ENCODE results near the gene MAP1S. TPM values are rescaled to one million over a fixed set of nuclear protein-coding genes. Genes with fewer than 3 reads are reported as not detected.

Gene MAP1S
- total and polyA plus RNA-seq, 2 of the 13 experiments (the other 11 are each of a cell fraction or from before 2014, with no cell fraction given), result 3.8 to 7.3 TPM

- TF ChIP-seq ARID3A (IDR thresholded peaks at IDR 0.05; ENCODE audit: low read depth, low read length), result no peak
- TF ChIP-seq ZNF766 (CRISPR knock-in tag; IDR thresholded peaks at IDR 0.05; ENCODE audit: borderline replicate concordance), result peak; percentile 61; the same call in 1 of the 2 replicates
- TF ChIP-seq MAFG (CRISPR knock-in tag; IDR thresholded peaks at IDR 0.05), result no peak
- TF ChIP-seq SIX4 (CRISPR knock-in tag; IDR thresholded peaks at IDR 0.05), result no peak
- peak; percentile 76 for TF ChIP-seq PAXIP1 (CRISPR knock-in tag; conservative IDR thresholded peaks at IDR 0.05)
- TF ChIP-seq, protein P1, sequence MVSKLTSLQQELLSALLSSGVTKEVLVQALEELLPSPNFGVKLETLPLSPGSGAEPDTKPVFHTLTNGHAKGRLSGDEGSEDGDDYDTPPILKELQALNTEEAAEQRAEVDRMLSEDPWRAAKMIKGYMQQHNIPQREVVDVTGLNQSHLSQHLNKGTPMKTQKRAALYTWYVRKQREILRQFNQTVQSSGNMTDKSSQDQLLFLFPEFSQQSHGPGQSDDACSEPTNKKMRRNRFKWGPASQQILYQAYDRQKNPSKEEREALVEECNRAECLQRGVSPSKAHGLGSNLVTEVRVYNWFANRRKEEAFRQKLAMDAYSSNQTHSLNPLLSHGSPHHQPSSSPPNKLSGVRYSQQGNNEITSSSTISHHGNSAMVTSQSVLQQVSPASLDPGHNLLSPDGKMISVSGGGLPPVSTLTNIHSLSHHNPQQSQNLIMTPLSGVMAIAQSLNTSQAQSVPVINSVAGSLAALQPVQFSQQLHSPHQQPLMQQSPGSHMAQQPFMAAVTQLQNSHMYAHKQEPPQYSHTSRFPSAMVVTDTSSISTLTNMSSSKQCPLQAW (CRISPR knock-in tag; IDR thresholded peaks at IDR 0.05), result peak; percentile 73; the same call in 1 of the 2 replicates
- TF ChIP-seq ZNF567 (CRISPR knock-in tag; IDR thresholded peaks at IDR 0.05; ENCODE audit: borderline replicate concordance), result no peak
- TF ChIP-seq, protein P2, sequence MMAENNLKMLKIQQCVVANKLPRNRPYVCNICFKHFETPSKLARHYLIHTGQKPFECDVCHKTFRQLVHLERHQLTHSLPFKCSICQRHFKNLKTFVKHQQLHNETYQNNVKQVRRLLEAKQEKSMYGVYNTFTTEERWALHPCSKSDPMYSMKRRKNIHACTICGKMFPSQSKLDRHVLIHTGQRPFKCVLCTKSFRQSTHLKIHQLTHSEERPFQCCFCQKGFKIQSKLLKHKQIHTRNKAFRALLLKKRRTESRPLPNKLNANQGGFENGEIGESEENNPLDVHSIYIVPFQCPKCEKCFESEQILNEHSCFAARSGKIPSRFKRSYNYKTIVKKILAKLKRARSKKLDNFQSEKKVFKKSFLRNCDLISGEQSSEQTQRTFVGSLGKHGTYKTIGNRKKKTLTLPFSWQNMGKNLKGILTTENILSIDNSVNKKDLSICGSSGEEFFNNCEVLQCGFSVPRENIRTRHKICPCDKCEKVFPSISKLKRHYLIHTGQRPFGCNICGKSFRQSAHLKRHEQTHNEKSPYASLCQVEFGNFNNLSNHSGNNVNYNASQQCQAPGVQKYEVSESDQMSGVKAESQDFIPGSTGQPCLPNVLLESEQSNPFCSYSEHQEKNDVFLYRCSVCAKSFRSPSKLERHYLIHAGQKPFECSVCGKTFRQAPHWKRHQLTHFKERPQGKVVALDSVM (CRISPR knock-in tag; IDR thresholded peaks at IDR 0.05), result no peak
- 0 out of 2 replicates have a peak, but pooled peaks have one; percentile 77 for TF ChIP-seq REPIN1 (CRISPR knock-in tag; IDR thresholded peaks at IDR 0.05; ENCODE audit: borderline replicate concordance, low read depth)
- TF ChIP-seq, protein P3, sequence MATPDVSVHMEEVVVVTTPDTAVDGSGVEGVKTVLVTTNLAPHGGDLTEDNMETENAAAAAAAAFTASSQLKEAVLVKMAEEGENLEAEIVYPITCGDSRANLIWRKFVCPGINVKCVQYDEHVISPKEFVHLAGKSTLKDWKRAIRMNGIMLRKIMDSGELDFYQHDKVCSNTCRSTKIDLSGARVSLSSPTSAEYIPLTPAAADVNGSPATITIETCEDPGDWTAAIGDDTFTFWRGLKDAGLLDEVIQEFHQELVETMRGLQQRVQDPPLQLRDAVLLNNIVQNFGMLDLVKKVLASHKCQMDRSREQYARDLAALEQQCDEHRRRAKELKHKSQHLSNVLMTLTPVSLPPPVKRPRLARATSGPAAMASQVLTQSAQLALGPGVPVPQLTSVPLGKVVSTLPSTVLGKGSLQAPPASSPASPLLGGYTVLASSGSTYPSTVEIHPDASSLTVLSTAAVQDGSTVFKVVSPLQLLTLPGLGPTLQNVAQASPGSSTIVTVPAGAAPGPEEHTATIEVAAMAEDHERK (CRISPR knock-in tag; IDR thresholded peaks at IDR 0.05; ENCODE audit: low read depth), result no peak
- TF ChIP-seq KDM6A (CRISPR knock-in tag; IDR thresholded peaks at IDR 0.05; ENCODE audit: low read depth), result no peak
- TF ChIP-seq RCOR2 (CRISPR knock-in tag; IDR thresholded peaks at IDR 0.05), result no peak
- no peak for TF ChIP-seq PLRG1 (conservative IDR thresholded peaks at IDR 0.05)
- TF ChIP-seq RFXAP (CRISPR knock-in tag; IDR thresholded peaks at IDR 0.05; ENCODE audit: borderline replicate concordance), result no peak
- TF ChIP-seq TP53 (CRISPR knock-in tag; conservative IDR thresholded peaks at IDR 0.05), result no peak
- 0 out of 2 replicates have a peak, but pooled peaks have one; percentile 24 for TF ChIP-seq CEBPG (CRISPR knock-in tag; IDR thresholded peaks at IDR 0.05)
- no peak for TF ChIP-seq ZNF879 (CRISPR knock-in tag; IDR thresholded peaks at IDR 0.05)
- no peak for TF ChIP-seq ARNT (IDR thresholded peaks at IDR 0.05)
These were observed 47.4 kb downstream of the MAP1S start (continued) for GRCh38 chr19:17766543-17767131.
